ENCODE data around the gene NIPAL3.

DNA sequence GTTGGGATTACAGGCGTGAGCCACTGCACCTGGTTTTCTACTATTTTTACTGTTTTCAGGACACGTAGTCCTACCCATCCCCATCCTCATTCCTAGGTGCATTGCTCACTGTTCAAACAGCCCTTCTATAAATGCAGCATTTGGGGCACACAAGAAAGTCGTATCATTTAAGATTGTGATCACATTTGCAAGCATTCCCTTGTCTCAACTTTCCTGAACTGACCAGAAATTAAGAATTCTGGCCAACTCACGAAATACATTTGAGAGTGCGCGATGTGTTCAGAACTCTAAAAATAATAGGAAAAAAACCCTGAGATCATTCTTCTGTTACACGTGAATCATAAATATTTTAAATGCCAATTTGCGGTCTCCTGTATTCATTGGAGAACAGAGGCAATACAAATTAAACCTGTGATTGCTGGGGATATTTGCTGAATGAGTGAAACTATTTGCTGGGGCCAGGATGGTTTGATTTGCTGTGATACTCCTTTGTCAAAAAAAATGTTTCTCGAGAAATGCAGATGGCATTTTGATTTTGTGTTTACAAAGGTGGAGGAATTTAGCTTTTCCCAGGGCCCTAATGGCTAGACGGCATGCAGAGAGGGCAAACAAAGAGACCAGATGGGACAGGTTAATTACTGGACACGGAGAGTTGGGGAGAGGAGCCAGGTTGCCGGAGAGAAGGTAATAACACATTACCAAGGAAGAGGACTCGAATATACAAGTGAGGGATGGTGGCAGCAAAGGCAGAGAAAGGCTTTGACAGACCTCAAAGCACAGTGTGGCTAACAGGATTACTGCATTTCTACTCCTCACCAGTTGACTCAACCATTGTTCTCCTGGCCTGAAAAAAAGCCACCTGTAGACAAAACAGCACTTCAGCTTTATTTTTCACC lies 40.5 kb upstream of the NIPAL3 start:
- TF ChIP-seq, protein P1, sequence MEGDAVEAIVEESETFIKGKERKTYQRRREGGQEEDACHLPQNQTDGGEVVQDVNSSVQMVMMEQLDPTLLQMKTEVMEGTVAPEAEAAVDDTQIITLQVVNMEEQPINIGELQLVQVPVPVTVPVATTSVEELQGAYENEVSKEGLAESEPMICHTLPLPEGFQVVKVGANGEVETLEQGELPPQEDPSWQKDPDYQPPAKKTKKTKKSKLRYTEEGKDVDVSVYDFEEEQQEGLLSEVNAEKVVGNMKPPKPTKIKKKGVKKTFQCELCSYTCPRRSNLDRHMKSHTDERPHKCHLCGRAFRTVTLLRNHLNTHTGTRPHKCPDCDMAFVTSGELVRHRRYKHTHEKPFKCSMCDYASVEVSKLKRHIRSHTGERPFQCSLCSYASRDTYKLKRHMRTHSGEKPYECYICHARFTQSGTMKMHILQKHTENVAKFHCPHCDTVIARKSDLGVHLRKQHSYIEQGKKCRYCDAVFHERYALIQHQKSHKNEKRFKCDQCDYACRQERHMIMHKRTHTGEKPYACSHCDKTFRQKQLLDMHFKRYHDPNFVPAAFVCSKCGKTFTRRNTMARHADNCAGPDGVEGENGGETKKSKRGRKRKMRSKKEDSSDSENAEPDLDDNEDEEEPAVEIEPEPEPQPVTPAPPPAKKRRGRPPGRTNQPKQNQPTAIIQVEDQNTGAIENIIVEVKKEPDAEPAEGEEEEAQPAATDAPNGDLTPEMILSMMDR (IDR thresholded peaks at IDR 0.05), result no peak
- TF ChIP-seq POLR2AphosphoS5 (IDR thresholded peaks at IDR 0.05), result no peak
- TF ChIP-seq POLR2A (IDR thresholded peaks at IDR 0.05), result no peak
